ENCODE data around the gene COL23A1.

COL23A1 gene

DNA sequence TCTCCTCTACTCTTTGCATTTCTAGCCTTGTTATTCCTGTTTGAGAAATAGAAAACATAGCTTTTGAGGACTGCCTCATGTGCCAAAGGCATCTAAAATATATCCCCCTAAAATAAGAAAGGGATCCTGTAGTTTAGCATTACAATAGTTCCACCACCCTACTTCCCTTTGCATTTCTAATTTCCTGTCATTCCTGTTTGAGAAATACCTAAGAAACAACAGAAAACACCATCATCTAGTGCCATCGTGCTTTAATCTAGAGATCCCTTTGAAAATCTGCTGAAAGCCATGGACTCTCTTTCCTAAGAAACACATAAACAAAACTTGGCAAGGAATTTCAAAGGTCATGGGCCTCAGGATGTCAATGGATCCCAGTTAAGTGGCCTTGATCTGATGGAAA, 29.2 kb upstream of the COL23A1 start:
- Histone ChIP-seq H3K27ac (ENCODE audit: low read depth, low read length) (no peak overlapping the region), H3K36me3 (ENCODE audit: insufficient read depth, low read length) (peaks cover 63% of the 10 kb centered on the region), H3K27me3 (ENCODE audit: control insufficient read depth in 1 of 2, insufficient read depth in 2 of 2, low read length in 2 of 2) (no peaks in the 10 kb centered on the region), H3K4me1 (ENCODE audit: insufficient read depth, low read length) (peaks cover 32% of the 10 kb centered on the region), H3K9ac (ENCODE audit: low read length) (no peak overlapping the region), H3K9me3 (ENCODE audit: low read length) (no peaks in the 10 kb centered on the region), H3K4me3 (ENCODE audit: low read depth in 1 of 2, low read length in 2 of 2) (no peak overlapping the region)

DNA sequence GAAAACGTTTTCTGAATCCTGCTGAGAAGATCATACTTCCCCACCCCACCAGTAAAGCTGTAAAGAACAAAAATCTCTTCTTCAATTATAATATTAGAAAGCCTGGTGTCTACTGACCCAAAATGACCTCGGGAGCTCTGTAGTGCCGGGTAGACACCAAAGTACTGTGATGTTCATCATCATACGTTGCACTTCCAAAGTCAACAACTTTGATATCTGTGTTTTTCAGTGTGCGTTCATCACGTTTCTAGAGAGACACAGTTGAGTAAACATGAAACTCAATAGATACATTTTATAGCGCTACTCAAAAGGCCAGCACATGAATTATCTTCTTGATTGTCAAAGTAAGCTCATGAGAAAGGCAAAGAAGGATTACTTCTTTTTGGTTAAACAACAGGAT, 22.1 kb upstream of the COL23A1 start:
- Histone ChIP-seq H3K27me3 (ENCODE audit: control insufficient read depth in 1 of 2, insufficient read depth in 2 of 2, low read length in 2 of 2) (no peaks in the 10 kb centered on the region), H3K27ac (ENCODE audit: low read depth, low read length) (no peak overlapping the region), H3K4me3 (ENCODE audit: low read depth in 1 of 2, low read length in 2 of 2) (no peak overlapping the region), H3K9ac (ENCODE audit: low read length) (no peak overlapping the region), H3K4me1 (ENCODE audit: insufficient read depth, low read length) (no peaks in the 10 kb centered on the region), H3K9me3 (ENCODE audit: low read length) (no peaks in the 10 kb centered on the region), H3K36me3 (ENCODE audit: insufficient read depth, low read length) (peaks cover 67% of the 10 kb centered on the region)

DNA sequence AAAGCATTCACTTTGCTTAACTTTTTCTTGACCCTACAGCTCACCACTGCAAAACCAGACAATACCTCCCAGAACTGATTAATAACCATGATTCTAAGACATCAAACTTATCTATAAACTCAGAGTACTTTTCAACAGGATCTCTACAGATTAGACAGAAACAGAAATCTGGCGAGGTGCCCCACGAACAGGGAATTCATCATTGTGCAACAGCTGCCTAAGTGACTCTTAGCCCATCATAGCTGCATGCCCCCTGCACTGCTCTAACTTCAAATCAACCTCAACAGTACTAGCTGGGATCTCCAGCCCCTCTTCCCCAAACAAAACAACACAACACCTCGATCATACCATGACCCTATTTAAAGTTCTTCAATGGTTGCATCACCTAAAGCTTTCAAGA, 16.1 kb upstream of the COL23A1 start:
- Histone ChIP-seq H3K27me3 (ENCODE audit: control insufficient read depth in 1 of 2, insufficient read depth in 2 of 2, low read length in 2 of 2) (no peaks in the 10 kb centered on the region), H3K4me3 (ENCODE audit: low read depth in 1 of 2, low read length in 2 of 2) (no peak overlapping the region), H3K36me3 (ENCODE audit: insufficient read depth, low read length) (peaks cover 61% of the 10 kb centered on the region), H3K9me3 (ENCODE audit: low read length) (no peaks in the 10 kb centered on the region), H3K9ac (ENCODE audit: low read length) (no peak overlapping the region), H3K27ac (ENCODE audit: low read depth, low read length) (no peak overlapping the region), H3K4me1 (ENCODE audit: insufficient read depth, low read length) (no peaks in the 10 kb centered on the region)

DNA sequence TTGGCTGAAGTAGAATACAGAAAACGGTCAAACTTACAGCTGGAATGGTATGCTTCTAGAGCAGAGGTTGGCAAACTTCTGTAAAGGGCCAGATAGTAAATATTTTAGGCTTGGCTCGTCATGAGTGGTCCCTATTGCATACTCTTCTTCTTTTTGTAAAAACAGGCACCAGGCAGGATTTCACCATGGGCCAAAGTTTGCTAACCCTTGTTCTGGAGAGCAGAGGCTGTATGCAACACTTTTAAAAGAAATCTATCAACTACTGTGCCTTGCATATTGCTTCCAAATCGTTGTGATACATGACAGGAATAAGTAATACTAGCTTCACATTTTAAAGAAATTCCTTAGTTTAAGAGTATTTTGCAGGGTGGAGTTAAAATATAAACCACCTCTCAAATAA, 15.6 kb upstream of the COL23A1 start:
- no peaks in the 10 kb centered on the region for H3K9me3 ChIP-seq (ENCODE audit: low read length)
- H3K4me3 ChIP-seq (ENCODE audit: low read depth in 1 of 2, low read length in 2 of 2): no peak overlapping the region
- no peak overlapping the region for H3K27ac ChIP-seq (ENCODE audit: low read depth, low read length)
- no peaks in the 10 kb centered on the region for H3K4me1 ChIP-seq (ENCODE audit: insufficient read depth, low read length)
- peaks cover 57% of the 10 kb centered on the region for H3K36me3 ChIP-seq (ENCODE audit: insufficient read depth, low read length)
- no peaks in the 10 kb centered on the region for H3K27me3 ChIP-seq (ENCODE audit: control insufficient read depth in 1 of 2, insufficient read depth in 2 of 2, low read length in 2 of 2)
- no peak overlapping the region for H3K9ac ChIP-seq (ENCODE audit: low read length)

DNA sequence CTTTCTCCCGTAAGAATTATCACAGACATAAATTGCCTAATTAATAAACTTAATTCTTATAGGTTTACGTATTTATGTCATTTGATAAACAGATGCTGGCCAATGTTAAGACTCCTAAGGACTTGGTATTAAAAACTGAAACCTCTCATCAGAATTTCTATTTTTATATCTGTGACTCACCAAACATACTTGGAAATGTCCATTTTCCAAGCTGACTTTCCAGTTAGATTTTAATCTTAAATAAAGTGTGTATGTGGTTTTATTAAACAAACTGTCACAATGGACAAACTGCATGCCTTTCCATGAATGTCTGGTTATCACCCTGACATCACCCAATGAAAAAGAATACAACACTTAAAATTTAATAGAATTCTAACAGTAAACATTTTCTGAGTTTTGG, 12.6 kb upstream of the COL23A1 start:
- no peak overlapping the region for H3K4me3 ChIP-seq (ENCODE audit: low read depth in 1 of 2, low read length in 2 of 2)
- peak overlapping the region; percentile 21 for H3K27ac ChIP-seq (ENCODE audit: low read depth, low read length)
- no peaks in the 10 kb centered on the region for H3K9me3 ChIP-seq (ENCODE audit: low read length)
- no peaks in the 10 kb centered on the region for H3K27me3 ChIP-seq (ENCODE audit: control insufficient read depth in 1 of 2, insufficient read depth in 2 of 2, low read length in 2 of 2)
- peaks cover 45% of the 10 kb centered on the region for H3K36me3 ChIP-seq (ENCODE audit: insufficient read depth, low read length)
- H3K4me1 ChIP-seq (ENCODE audit: insufficient read depth, low read length): no peaks in the 10 kb centered on the region
- no peak overlapping the region for H3K9ac ChIP-seq (ENCODE audit: low read length)

DNA sequence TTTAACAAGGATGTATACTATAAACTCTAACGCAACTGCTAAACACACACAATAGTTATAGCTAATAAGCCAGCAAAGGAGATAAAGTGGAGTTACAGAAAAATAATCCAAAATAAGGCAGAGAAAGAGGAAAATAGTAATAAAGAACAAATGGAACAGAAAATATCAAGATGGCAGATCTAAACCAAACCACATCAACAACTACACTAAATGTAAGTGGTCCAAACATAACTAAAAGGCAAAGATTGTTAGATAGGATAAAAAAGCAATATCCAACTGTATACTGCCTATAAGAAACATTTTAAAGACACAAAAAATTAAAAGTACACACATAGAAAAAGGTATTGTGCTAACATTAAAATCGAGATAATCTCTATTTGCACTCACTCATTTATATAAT, 5.6 kb upstream of the COL23A1 start:
- Histone ChIP-seq H3K9me3 (ENCODE audit: low read length) (no peaks in the 10 kb centered on the region), H3K36me3 (ENCODE audit: insufficient read depth, low read length) (no peaks in the 10 kb centered on the region), H3K27ac (ENCODE audit: low read depth, low read length) (no peak overlapping the region), H3K9ac (ENCODE audit: low read length) (no peak overlapping the region), H3K4me3 (ENCODE audit: low read depth in 1 of 2, low read length in 2 of 2) (no peak overlapping the region), H3K4me1 (ENCODE audit: insufficient read depth, low read length) (peaks cover 2% of the 10 kb centered on the region), H3K27me3 (ENCODE audit: control insufficient read depth in 1 of 2, insufficient read depth in 2 of 2, low read length in 2 of 2) (no peaks in the 10 kb centered on the region)

DNA sequence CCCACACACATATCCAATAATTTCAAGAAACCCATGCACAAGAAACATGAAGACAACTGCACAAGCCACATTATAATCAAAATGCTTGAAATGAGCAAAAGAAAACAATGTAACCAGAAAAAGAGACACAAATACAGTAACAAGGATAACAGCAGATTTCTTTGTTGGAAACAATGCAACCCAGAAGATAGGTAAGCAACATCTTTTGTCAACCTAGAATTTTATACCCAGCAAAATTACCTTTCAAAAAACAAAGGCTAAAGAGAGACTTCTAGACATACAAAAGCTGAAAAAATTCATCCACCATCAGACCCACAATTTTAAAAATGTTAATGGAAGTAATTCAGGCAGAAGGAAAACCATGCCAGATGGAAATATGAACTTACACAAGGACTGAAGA, 5.0 kb upstream of the COL23A1 start:
- no peaks in the 10 kb centered on the region for H3K36me3 ChIP-seq (ENCODE audit: insufficient read depth, low read length)
- no peaks in the 10 kb centered on the region for H3K9me3 ChIP-seq (ENCODE audit: low read length)
- H3K4me3 ChIP-seq (ENCODE audit: low read depth in 1 of 2, low read length in 2 of 2): no peak overlapping the region
- peaks cover 0 to 5% of the 10 kb centered on the region in 2 donors for H3K27me3 ChIP-seq (ENCODE audit: control insufficient read depth in 1 of 2, insufficient read depth in 2 of 2, low read length in 2 of 2)
- H3K9ac ChIP-seq (ENCODE audit: low read length): no peak overlapping the region
- peaks cover 5% of the 10 kb centered on the region for H3K4me1 ChIP-seq (ENCODE audit: insufficient read depth, low read length)
- no peak overlapping the region for H3K27ac ChIP-seq (ENCODE audit: low read depth, low read length)

DNA sequence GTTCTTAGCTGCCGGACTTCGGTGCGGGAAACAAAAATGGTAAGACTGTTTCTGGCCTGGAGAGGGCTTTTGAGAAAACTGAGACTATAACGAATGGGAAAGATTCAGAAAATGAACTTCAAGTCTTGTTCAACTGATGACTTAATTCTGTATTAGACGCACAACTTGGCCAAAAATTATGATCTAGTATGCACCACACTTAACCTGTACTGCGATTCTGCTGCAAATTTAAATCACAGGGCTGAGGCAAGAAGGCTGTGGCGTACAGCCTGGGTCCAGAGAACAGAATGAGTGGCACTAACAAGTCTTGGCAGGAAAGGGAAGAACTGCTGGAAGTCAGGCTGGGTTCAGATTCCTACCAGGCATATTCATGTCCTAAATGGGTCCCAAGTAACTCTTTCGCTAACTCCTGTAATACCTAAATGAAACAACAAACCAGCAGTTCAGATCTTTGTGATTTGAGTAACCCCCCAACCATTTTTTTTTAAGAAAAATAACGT, 781 bp upstream of the COL23A1 start:
- Histone ChIP-seq H3K4me1 (ENCODE audit: insufficient read depth, low read length) (peaks cover 5% of the 10 kb centered on the region), H3K4me3 (ENCODE audit: low read depth in 1 of 2, low read length in 2 of 2) (peak overlapping the region; percentile 57 to 58), H3K27ac (ENCODE audit: low read depth, low read length) (no peak overlapping the region), H3K9ac (ENCODE audit: low read length) (no peak overlapping the region), H3K36me3 (ENCODE audit: insufficient read depth, low read length) (no peaks in the 10 kb centered on the region), H3K9me3 (ENCODE audit: low read length) (no peaks in the 10 kb centered on the region), H3K27me3 (ENCODE audit: control insufficient read depth in 1 of 2, insufficient read depth in 2 of 2, low read length in 2 of 2) (peaks cover 0 to 20% of the 10 kb centered on the region in 2 donors)

DNA sequence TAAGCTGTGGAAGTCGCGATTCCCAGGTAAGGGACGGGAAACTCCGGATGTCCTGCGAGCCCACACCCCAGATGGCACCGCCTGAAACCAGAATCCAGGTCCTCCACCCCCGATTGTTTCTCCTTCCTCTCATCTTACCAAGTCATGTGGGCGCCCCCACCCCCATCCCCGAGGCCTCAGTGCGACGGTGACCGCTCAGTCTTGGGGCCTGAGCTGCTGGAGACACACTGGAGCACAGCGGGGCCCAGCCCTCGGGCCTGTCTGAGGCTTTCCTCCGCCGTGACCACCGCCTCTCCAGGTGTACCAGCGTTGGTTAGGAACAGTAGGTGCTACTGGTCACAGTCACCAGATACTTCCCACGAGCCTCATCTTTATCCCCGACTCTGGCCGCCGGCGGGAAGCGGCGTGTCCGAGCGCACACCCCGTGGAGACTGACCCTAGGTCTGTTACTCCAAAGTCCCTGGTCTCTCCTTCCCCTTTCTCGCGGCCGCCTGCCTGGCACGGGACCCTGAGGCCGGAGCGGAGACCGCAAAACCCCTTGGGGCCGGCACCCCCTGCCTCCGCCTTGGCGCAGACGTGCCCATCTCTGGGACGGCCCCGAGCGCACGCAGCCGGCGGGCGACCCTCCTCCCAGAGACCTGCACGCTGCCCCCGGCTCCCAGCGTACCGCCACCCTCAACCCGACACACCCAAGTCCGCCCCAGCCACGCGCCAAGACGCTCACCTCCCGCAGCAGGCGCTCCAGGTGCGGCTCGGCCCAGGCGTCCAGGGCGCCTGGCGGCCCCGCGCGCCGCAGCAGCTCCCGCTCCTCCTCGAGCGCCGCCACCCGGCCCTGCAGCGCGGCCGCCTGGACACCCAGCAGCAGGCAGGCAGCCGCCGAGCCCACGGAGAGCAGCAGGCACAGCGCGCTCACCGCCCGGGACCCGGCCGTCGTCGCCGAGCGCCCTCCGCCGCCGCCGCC, 733 bp downstream of the COL23A1 start:
- Histone ChIP-seq H3K36me3 (ENCODE audit: insufficient read depth, low read length) (no peaks in the 10 kb centered on the region), H3K27ac (ENCODE audit: low read depth, low read length) (no peak overlapping the region), H3K9me3 (ENCODE audit: low read length) (no peaks in the 10 kb centered on the region), H3K9ac (ENCODE audit: low read length) (no peak overlapping the region), H3K4me1 (ENCODE audit: insufficient read depth, low read length) (peaks cover 5% of the 10 kb centered on the region), H3K4me3 (ENCODE audit: low read depth in 1 of 2, low read length in 2 of 2) (peak overlapping the region in 1 of 2 donors; percentile 58), H3K27me3 (ENCODE audit: control insufficient read depth in 1 of 2, insufficient read depth in 2 of 2, low read length in 2 of 2) (peaks cover 0 to 28% of the 10 kb centered on the region in 2 donors)

DNA sequence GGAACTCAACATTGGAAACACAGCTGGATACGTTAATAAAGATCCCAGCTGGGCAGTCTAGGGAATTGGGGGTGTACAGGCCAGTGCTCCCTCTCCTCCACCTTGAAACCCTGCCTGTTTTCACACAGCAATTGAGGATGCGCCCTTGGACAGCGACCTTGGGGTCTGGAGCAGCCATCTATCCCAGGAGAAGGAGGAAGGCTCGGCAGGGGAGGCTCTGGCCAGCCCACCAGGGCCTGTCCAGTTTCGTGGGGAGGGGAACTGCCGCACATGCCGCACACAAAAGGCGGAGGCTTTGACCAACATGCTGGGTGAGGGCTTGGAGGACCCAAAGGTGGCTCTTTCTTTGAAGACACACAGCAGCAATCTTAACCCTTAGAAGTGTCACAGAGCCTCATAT, 1.4 kb downstream of the COL23A1 start:
- H3K9me3 ChIP-seq (ENCODE audit: low read length): no peaks in the 10 kb centered on the region
- H3K4me3 ChIP-seq (ENCODE audit: low read depth in 1 of 2, low read length in 2 of 2): no peak overlapping the region
- H3K36me3 ChIP-seq (ENCODE audit: insufficient read depth, low read length): no peaks in the 10 kb centered on the region
- H3K4me1 ChIP-seq (ENCODE audit: insufficient read depth, low read length): peaks cover 5% of the 10 kb centered on the region
- peaks cover 0 to 28% of the 10 kb centered on the region in 2 donors for H3K27me3 ChIP-seq (ENCODE audit: control insufficient read depth in 1 of 2, insufficient read depth in 2 of 2, low read length in 2 of 2)
- no peak overlapping the region for H3K27ac ChIP-seq (ENCODE audit: low read depth, low read length)
- no peak overlapping the region for H3K9ac ChIP-seq (ENCODE audit: low read length)

DNA sequence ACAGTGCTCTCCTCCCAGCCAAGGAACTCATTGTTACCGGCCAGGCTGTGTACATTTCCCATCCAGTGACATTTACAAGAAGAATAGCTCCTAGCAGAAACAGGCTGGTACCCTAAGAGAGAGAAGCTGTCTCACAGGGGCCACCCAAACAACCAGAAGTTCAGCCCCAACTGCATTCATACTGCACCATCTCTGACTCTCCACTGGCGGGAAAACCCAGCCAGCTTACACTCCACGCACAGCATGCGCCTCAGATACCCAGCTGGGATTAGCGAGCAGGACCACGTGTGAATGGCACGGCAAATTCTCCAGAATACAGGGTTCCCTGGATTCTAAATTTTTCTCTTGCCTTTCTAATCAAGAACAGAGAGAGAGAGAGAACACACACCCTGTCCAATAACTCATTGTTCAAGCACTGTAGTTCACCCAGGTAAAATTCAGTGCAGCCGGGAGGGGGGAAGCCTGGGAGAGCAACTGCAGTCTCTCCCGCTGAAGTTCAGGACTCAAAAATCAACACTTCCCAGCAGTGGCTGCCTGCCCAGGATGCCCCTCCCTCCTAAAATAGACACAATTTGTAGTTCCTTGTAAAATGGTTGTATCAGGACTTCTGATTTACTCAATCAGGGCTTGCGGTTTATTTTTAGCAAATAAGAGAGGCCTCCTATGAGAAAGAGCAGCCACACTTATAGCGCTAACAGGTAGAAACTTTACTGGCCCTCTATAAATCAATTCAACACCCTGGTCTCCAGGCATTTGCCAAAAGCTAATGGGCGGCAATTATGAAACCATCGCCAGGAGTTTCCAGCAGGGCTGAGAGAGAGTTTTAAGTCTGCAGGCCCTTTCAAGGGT, 2.2 kb downstream of the COL23A1 start:
- H3K4me3 ChIP-seq (ENCODE audit: low read depth in 1 of 2, low read length in 2 of 2): no peak overlapping the region

More for the DNA sequence above, 2.2 kb downstream of the COL23A1 start:
- H3K9ac ChIP-seq (ENCODE audit: low read length): no peak overlapping the region
- H3K27me3 ChIP-seq (ENCODE audit: control insufficient read depth in 1 of 2, insufficient read depth in 2 of 2, low read length in 2 of 2): peaks cover 0 to 28% of the 10 kb centered on the region in 2 donors
- H3K27ac ChIP-seq (ENCODE audit: low read depth, low read length): no peak overlapping the region
- H3K36me3 ChIP-seq (ENCODE audit: insufficient read depth, low read length): no peaks in the 10 kb centered on the region
- peaks cover 5% of the 10 kb centered on the region for H3K4me1 ChIP-seq (ENCODE audit: insufficient read depth, low read length)
- H3K9me3 ChIP-seq (ENCODE audit: low read length): no peaks in the 10 kb centered on the region

Measured in muscle layer of colon (tissue), 2 donors.